Esophagus squamous epithelium (tissue), 4 donors: ENCODE measurements around the gene TCF12.

Experiments used
- POLR2A ChIP-seq, 4 donors: fragments of 450-650 bp; IDR thresholded peaks; one replicate each; pipeline ENCODE4 v1.6.1; 2017; ENCODE audit warnings: antibody characterized with exemption in 4 of 4, mild to moderate bottlenecking in 4 of 4, moderate library complexity in 3 of 4
- TF ChIP-seq, protein P1 (sequence below), 6 experiments: fragments of 450-650 bp in 4 of 6; fragments of 200-600 bp in 2 of 6; sonication (generic) in 2 of 6; IDR thresholded peaks; one replicate each; pipeline ENCODE4 v1.5.1; 2016 to 2019; ENCODE audit warnings: antibody characterized with exemption in 6 of 6, mild to moderate bottlenecking in 4 of 6, moderate library complexity in 4 of 6

DNA sequence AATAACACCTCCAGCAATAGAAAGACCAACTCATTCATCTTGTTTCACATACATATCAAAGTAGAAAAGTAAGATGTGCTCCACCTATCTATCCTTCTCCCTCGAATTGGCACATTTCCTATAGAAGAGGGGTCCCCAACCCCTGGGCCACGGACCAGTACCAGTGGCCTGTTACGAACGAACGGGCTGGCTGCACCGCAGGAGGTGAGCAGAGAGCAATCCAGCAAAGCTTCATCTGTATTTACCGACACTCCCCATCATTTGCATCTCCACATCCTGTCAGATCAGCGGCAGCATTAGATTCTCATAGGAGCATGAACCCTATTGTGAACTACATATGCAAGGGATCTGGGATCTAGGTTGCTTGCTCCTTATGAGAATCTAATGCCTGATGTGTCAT lies 362.9 kb downstream of the TCF12 start:
- TF ChIP-seq, protein P1, sequence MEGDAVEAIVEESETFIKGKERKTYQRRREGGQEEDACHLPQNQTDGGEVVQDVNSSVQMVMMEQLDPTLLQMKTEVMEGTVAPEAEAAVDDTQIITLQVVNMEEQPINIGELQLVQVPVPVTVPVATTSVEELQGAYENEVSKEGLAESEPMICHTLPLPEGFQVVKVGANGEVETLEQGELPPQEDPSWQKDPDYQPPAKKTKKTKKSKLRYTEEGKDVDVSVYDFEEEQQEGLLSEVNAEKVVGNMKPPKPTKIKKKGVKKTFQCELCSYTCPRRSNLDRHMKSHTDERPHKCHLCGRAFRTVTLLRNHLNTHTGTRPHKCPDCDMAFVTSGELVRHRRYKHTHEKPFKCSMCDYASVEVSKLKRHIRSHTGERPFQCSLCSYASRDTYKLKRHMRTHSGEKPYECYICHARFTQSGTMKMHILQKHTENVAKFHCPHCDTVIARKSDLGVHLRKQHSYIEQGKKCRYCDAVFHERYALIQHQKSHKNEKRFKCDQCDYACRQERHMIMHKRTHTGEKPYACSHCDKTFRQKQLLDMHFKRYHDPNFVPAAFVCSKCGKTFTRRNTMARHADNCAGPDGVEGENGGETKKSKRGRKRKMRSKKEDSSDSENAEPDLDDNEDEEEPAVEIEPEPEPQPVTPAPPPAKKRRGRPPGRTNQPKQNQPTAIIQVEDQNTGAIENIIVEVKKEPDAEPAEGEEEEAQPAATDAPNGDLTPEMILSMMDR (IDR thresholded peaks at IDR 0.05): no peak
- TF ChIP-seq POLR2A (IDR thresholded peaks at IDR 0.05): peak in 1 of 4 donors; percentile 25
